IMR-90 (cell line): ENCODE data around the gene CNTN5. TPM values are rescaled to one million over a fixed set of nuclear protein-coding genes. Genes with fewer than 3 reads are reported as not detected.
"Not testable (repeated sequence)": the region's sequence is repeated elsewhere in the genome, so short reads cannot be mapped to it uniquely, and the experiment has no call there.

Experiments
- ATAC-seq: fragments of 200-7000 bp; cut with Tn5 transposase; 2 replicates; pipeline ENCODE4 v1.9.1; 2020; ENCODE audit warnings: low read depth, mild to moderate bottlenecking, moderate library complexity
- BruUV-seq: library from RNA; stranded (reverse); fragments of 400-500 nt; replicated peaks from 2 replicates; lab custom pipeline; 2021; lab: Mats Ljungman, UMichigan
- CTCF ChIA-PET: fragments of 300-600 bp; formaldehyde crosslinking; extraction: SDS; loops from one replicate; lab custom pipeline; 2021; ENCODE audit warnings: antibody characterized with exemption; lab: Yijun Ruan, JAX
- POLR2A ChIA-PET: fragments of 300-600 bp; sonication (Branson Sonifier 250); formaldehyde crosslinking; loops from one replicate; lab custom pipeline; 2022; ENCODE audit warnings: antibody characterized with exemption; ENCODE audit not compliant: unreplicated experiment; lab: Charles Lee
- DNase-seq: peaks from one replicate; pipeline ENCODE4 v3.0.0; 2013
- H2AFZ ChIP-seq: replicated peaks from 2 replicates; pipeline ENCODE3; 2013; ENCODE audit warnings: low read length, mild to moderate bottlenecking; ENCODE audit not compliant: poor library complexity
- H2AK5ac ChIP-seq: 2 replicates; pipeline ENCODE4 v1.6.1; 2013; ENCODE audit warnings: low read depth, low read length, inconsistent platforms
- H2AK9ac ChIP-seq: replicated peaks from 2 replicates; pipeline ENCODE3; 2013; ENCODE audit warnings: mild to moderate bottlenecking, low read depth, low read length, moderate library complexity; ENCODE audit not compliant: poor library complexity
- H2BK120ac ChIP-seq: 2 replicates; pipeline ENCODE4 v1.6.1; 2013; ENCODE audit warnings: low read depth, low read length, inconsistent platforms
- H2BK15ac ChIP-seq: 3 replicates; pipeline ENCODE4 v1.6.1; 2013; ENCODE audit warnings: low read depth, low read length, inconsistent platforms
- H2BK20ac ChIP-seq: 2 replicates; pipeline ENCODE4 v1.6.1; 2013; ENCODE audit warnings: low read depth, mild to moderate bottlenecking, inconsistent platforms, low read length, moderate library complexity
- H2BK5ac ChIP-seq: 2 replicates; pipeline ENCODE4 v1.6.1; 2013; ENCODE audit warnings: mild to moderate bottlenecking, low read depth, low read length, inconsistent platforms; ENCODE audit not compliant: poor library complexity, severe bottlenecking
- H3K14ac ChIP-seq: replicated peaks from 2 replicates; pipeline ENCODE4 v1.6.1; 2013; ENCODE audit warnings: low read depth, low read length, inconsistent platforms
- H3K18ac ChIP-seq: 2 replicates; pipeline ENCODE4 v1.6.1; 2013; ENCODE audit warnings: low read depth, low read length, control low read depth
- H3K23ac ChIP-seq: 2 replicates; pipeline ENCODE4 v1.6.1; 2013; ENCODE audit warnings: low read depth, low read length, inconsistent platforms
- H3K27ac ChIP-seq: 2 replicates; pipeline ENCODE4 v1.5.1; 2013; ENCODE audit warnings: mild to moderate bottlenecking, control low read depth, low read length; ENCODE audit not compliant: insufficient read depth
- H3K27me3 ChIP-seq: 2 replicates; pipeline ENCODE4 v1.6.1; 2013; ENCODE audit warnings: low read length; ENCODE audit not compliant: control insufficient read depth, insufficient read depth
- H3K36me3 ChIP-seq: 2 replicates; pipeline ENCODE4 v1.6.1; 2013; ENCODE audit warnings: low read length, mixed read lengths; ENCODE audit not compliant: control insufficient read depth, insufficient read depth
- H3K4ac ChIP-seq: 2 replicates; pipeline ENCODE4 v1.6.1; 2013; ENCODE audit warnings: low read depth, low read length, inconsistent platforms
- H3K4me1 ChIP-seq: 2 replicates; pipeline ENCODE4 v1.6.1; 2013; ENCODE audit warnings: low read length, mixed read lengths; ENCODE audit not compliant: control insufficient read depth, insufficient read depth
- H3K4me2 ChIP-seq: 2 replicates; pipeline ENCODE4 v1.6.1; 2013; ENCODE audit warnings: low read depth, mild to moderate bottlenecking, control low read depth, low read length, moderate library complexity
- H3K4me3 ChIP-seq: 2 replicates; pipeline ENCODE4 v1.5.1; 2013; ENCODE audit warnings: low read depth, mild to moderate bottlenecking, control low read depth, low read length, moderate library complexity; ENCODE audit not compliant: insufficient read depth
- H3K56ac ChIP-seq: 2 replicates; pipeline ENCODE4 v1.6.1; 2013; ENCODE audit warnings: low read length, inconsistent platforms; ENCODE audit not compliant: insufficient read depth; ENCODE audit errors: extremely low read depth
- H3K79me1 ChIP-seq, 2 experiments: 2 replicates each; pipeline ENCODE4 v1.6.1; 2013; ENCODE audit warnings: low read length in 2 of 2, inconsistent platforms in 1 of 2, low read depth in 1 of 2
- H3K9ac ChIP-seq: 2 replicates; pipeline ENCODE4 v1.6.1; 2013; ENCODE audit warnings: low read depth, low read length, control low read depth
- H3K9me1 ChIP-seq: 2 replicates; pipeline ENCODE4 v1.6.1; 2013; ENCODE audit warnings: low read length, inconsistent platforms; ENCODE audit not compliant: insufficient read depth
- H3K9me3 ChIP-seq: 2 replicates; pipeline ENCODE4 v1.6.1; 2013; ENCODE audit warnings: low read length; ENCODE audit not compliant: control insufficient read depth, insufficient read depth
- H4K20me1 ChIP-seq: 2 replicates; pipeline ENCODE4 v1.6.1; 2013; ENCODE audit warnings: low read length, inconsistent platforms; ENCODE audit not compliant: insufficient read depth
- H4K5ac ChIP-seq: 2 replicates; pipeline ENCODE4 v1.6.1; 2013; ENCODE audit warnings: mild to moderate bottlenecking, low read depth, low read length, control low read depth
- H4K8ac ChIP-seq, 2 experiments: 2 replicates each; pipeline ENCODE4 v1.6.1; 2013; ENCODE audit warnings: low read depth in 2 of 2, low read length in 2 of 2, control low read depth in 1 of 2, inconsistent platforms in 1 of 2
- H4K91ac ChIP-seq: 2 replicates; pipeline ENCODE4 v1.6.1; 2013; ENCODE audit warnings: low read depth, low read length, inconsistent platforms; ENCODE audit not compliant: insufficient read depth
- CHD1 ChIP-seq: IDR thresholded peaks from 2 replicates; pipeline ENCODE4 v1.6.1; 2012; ENCODE audit warnings: low read depth, low read length, improper control_type of control experiment
- MAZ ChIP-seq: IDR thresholded peaks from 2 replicates; pipeline ENCODE4 v1.6.1; 2012; ENCODE audit warnings: low read depth, mild to moderate bottlenecking, low read length, improper control_type of control experiment, moderate library complexity, borderline replicate concordance
- NFE2L2 ChIP-seq: fragments of 150-350 bp; IDR thresholded peaks from 2 replicates; pipeline ENCODE4 v1.6.1; 2016; ENCODE audit warnings: low read depth, mild to moderate bottlenecking, low read length
- SMC3 ChIP-seq: fragments of 150-350 bp; IDR thresholded peaks from 2 replicates; pipeline ENCODE4 v1.6.1; 2016; ENCODE audit warnings: low read depth, mild to moderate bottlenecking, antibody characterized with exemption, low read length, moderate library complexity
- WGBS, 2 experiments: methylation state at CpG; one replicate each; pipeline versions ENCODE4 v1.1.5 to v1.1.7; 2013; ENCODE audit warnings: missing lambda C conversion rate in 2 of 2; ENCODE audit not compliant: insufficient read length in 1 of 2; ENCODE audit errors: extremely low coverage in 2 of 2; 5-methylcytosine and 5-hydroxymethylcytosine counted together
- dilution Hi-C: fragments of 300-500 bp; cut with HindIII; formaldehyde crosslinking; loops from one replicate; pipeline ENCODE4 v1.14.3; 2018; ENCODE audit warnings: low sequenced_read_pairs; ENCODE audit not compliant: unreplicated experiment
- in situ Hi-C: fragments of 300-500 bp; cut with MboI; formaldehyde crosslinking; loops from 3 replicates; pipeline ENCODE4 v1.14.3; 2019; ENCODE audit warnings: low sequenced_read_pairs, inconsistent platforms, mixed read lengths
- intact Hi-C: fragments of 100-400 bp; cut with micrococcal nuclease; formaldehyde crosslinking; loops from 2 replicates; pipeline ENCODE4 v1.10.0; 2022
- polyA plus RNA-seq, 3 experiments: library from polyadenylated mRNA; depleted of rRNA; stranded (reverse); fragments of >200 nt; gene quantifications; 2 replicates each; pipeline ENCODE4 v1.2.3, GENCODE V29; 2012; ENCODE audit warnings: low replicate concordance in 1 of 3
- total RNA-seq: library from RNA; depleted of rRNA; stranded (reverse); fragments of >200 nt; gene quantifications from 2 replicates; pipeline ENCODE4 v1.2.3, GENCODE V29; 2012
- TF ChIP-seq, protein P1 (sequence below): conservative IDR thresholded peaks from 2 replicates; pipeline ENCODE4 v1.5.1; 2012; ENCODE audit warnings: mild to moderate bottlenecking, low read depth, low read length, improper control_type of control experiment

The CNTN5 gene
- total and polyA plus RNA-seq, 2 of the 4 experiments (the other 2 are of a cell fraction) = not detected

DNA sequence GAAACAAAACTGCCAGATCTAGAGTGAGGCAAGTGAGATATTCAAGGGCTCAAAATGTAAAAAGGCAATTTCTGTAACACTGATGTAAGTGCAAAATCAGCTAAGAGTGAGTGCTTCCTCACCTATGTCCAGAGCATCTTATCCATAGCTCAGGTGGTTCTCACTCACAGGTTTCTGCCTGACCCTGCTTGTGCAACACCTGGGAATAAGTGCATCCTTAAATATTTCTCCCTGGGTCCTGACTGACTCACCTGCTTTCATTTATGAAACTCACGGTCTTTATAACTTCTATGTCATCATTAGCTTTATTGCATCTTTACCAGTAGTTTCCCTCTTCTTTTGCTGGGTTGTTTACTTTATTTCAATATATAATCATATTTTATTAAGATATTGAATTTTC, 260.6 kb downstream of the CNTN5 start:
- Histone ChIP-seq H3K36me3 (no peaks in the 10 kb centered on the region), H3K23ac (no peak overlapping the region), H2AK5ac (no peak overlapping the region), H2BK20ac (no peak overlapping the region), H2AK9ac (no peak overlapping the region), H3K4me1 (no peaks in the 10 kb centered on the region), H4K8ac (no peak overlapping the region), H3K4ac (no peak overlapping the region), H3K4me3 (no peak overlapping the region), H3K27ac (no peak overlapping the region), H4K20me1 (no peaks in the 10 kb centered on the region), H3K9ac (no peak overlapping the region), H3K27me3 (no peaks in the 10 kb centered on the region), H2AFZ (no peak overlapping the region), H2BK5ac (no peak overlapping the region), H3K56ac (no peak overlapping the region), H4K5ac (no peak overlapping the region), H4K91ac (no peak overlapping the region), H3K18ac (no peak overlapping the region), H3K14ac (no peak overlapping the region), H3K9me1 (no peaks in the 10 kb centered on the region), H3K9me3 (no peaks in the 10 kb centered on the region), H3K79me1 (no peaks in the 10 kb centered on the region), H2BK15ac (no peak overlapping the region), H3K4me2 (no peak overlapping the region), H2BK120ac (no peak overlapping the region)
- TF ChIP-seq SMC3 = no peak
- no peak for TF ChIP-seq CHD1
- TF ChIP-seq MAZ = no peak
- TF ChIP-seq, protein P1, sequence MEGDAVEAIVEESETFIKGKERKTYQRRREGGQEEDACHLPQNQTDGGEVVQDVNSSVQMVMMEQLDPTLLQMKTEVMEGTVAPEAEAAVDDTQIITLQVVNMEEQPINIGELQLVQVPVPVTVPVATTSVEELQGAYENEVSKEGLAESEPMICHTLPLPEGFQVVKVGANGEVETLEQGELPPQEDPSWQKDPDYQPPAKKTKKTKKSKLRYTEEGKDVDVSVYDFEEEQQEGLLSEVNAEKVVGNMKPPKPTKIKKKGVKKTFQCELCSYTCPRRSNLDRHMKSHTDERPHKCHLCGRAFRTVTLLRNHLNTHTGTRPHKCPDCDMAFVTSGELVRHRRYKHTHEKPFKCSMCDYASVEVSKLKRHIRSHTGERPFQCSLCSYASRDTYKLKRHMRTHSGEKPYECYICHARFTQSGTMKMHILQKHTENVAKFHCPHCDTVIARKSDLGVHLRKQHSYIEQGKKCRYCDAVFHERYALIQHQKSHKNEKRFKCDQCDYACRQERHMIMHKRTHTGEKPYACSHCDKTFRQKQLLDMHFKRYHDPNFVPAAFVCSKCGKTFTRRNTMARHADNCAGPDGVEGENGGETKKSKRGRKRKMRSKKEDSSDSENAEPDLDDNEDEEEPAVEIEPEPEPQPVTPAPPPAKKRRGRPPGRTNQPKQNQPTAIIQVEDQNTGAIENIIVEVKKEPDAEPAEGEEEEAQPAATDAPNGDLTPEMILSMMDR = no peak
- TF ChIP-seq NFE2L2 = no peak
- BruUV-seq = no TSS peak
- no CpG with 5 or more reads among the region's 1 CpG for WGBS, 2 experiments
- dilution Hi-C loops (no loop called here), intact Hi-C loops (no loop called here), in situ Hi-C loops (no loop called here)
- no peak for ATAC-seq
- no peak for DNase-seq
- ChIA-PET CTCF (no interaction called here), POLR2A (interaction anchor here (0.6 kb wide), 1 partner anchor 23 kb away, joined by 3 read pairs; no protein-coding TSS in a partner anchor)

DNA sequence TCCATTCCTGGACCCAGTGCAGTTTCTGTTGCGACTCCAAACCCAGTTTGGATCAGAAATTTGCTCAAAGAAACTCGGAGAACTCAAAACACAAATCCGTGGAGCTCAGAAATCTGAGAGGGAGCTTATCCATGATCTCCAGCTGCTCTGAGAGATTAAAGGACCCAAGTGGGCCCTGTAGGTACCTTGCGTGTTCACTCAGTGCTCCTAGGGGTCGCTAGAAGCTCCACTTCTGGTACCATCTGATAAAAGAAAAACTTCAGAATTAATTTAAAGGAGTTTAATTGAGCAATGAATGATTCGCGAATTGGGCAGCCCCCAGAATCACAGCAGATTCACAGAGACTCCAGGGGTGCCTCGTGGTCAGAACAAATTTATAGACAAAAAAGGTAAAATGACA, 277.2 kb downstream of the CNTN5 start:
- H3K9me3 ChIP-seq, H3K4me3 ChIP-seq, H3K56ac ChIP-seq, H3K27ac ChIP-seq, H3K4me1 ChIP-seq, H3K23ac ChIP-seq, H4K20me1 ChIP-seq, H2AFZ ChIP-seq, H3K27me3 ChIP-seq, H3K14ac ChIP-seq, H2AK9ac ChIP-seq, intact Hi-C loops, POLR2A ChIA-PET, CTCF ChIA-PET, H2AK5ac ChIP-seq, H3K4me2 ChIP-seq, ATAC-seq, H2BK5ac ChIP-seq, H3K9ac ChIP-seq, in situ Hi-C loops, BruUV-seq, H2BK15ac ChIP-seq, H3K9me1 ChIP-seq, H2BK20ac ChIP-seq, H3K4ac ChIP-seq, H3K79me1 ChIP-seq, H3K36me3 ChIP-seq, H3K18ac ChIP-seq, H4K91ac ChIP-seq, H2BK120ac ChIP-seq, dilution Hi-C loops, DNase-seq, H4K8ac ChIP-seq, H4K5ac ChIP-seq: not testable (repeated sequence)
- no CpG with 5 or more reads among the region's 8 CpGs for WGBS, 2 experiments
